ENCODE results near the gene C15orf39.
"Not testable (repeated sequence)": the region's sequence is repeated elsewhere in the genome, so short reads cannot be mapped to it uniquely, and the experiment has no call there.

C15orf39 gene

GRCh38 chr15:75213212-75213767, 11.6 kb downstream of the C15orf39 start:
- no peak for DNase-seq (ENCODE audit: low read depth, low spot score)
- WGBS (ENCODE audit: insufficient coverage, insufficient read length), result no CpG with 5 or more reads among the region's 12 CpGs
- peaks cover 32% of the 10 kb centered on the region for H3K36me3 ChIP-seq (ENCODE audit: control insufficient read depth, insufficient read depth, low read length)
- H3K9me3 ChIP-seq (ENCODE audit: control insufficient read depth, insufficient read depth, low read length), result no peaks in the 10 kb centered on the region
- H3K27me3 ChIP-seq (ENCODE audit: control insufficient read depth, insufficient read depth, low read length), result no peaks in the 10 kb centered on the region
- no peak overlapping the region for H3K27ac ChIP-seq (ENCODE audit: low read length)
- H3K4me1 ChIP-seq (ENCODE audit: control insufficient read depth, insufficient read depth, low read length), result 0 out of 2 replicates have a peak, but pooled peaks cover 2% of the 10 kb centered on the region
- no peak overlapping the region for H3K4me3 ChIP-seq (ENCODE audit: low read length)

- no peak overlapping the region for H3K27ac ChIP-seq (ENCODE audit: low read length)
- WGBS (ENCODE audit: insufficient coverage, insufficient read length), result no CpG with 5 or more reads among the region's 9 CpGs
- no peaks in the 10 kb centered on the region for H3K9me3 ChIP-seq (ENCODE audit: control insufficient read depth, insufficient read depth, low read length)
- H3K4me1 ChIP-seq (ENCODE audit: control insufficient read depth, insufficient read depth, low read length), result 0 out of 2 replicates have a peak, but pooled peaks cover 2% of the 10 kb centered on the region
- H3K27me3 ChIP-seq (ENCODE audit: control insufficient read depth, insufficient read depth, low read length), result no peaks in the 10 kb centered on the region
- H3K4me3 ChIP-seq (ENCODE audit: low read length), result no peak overlapping the region
- peaks cover 27% of the 10 kb centered on the region for H3K36me3 ChIP-seq (ENCODE audit: control insufficient read depth, insufficient read depth, low read length)
- no peak for DNase-seq (ENCODE audit: low read depth, low spot score)
Measured at GRCh38 chr15:75213768-75214221, 12.1 kb downstream of the C15orf39 start.

GRCh38 chr15:75214293-75215096, 12.8 kb downstream of the C15orf39 start:
- WGBS (ENCODE audit: insufficient coverage, insufficient read length), result no CpG with 5 or more reads among the region's 13 CpGs
- no peaks in the 10 kb centered on the region for H3K9me3 ChIP-seq (ENCODE audit: control insufficient read depth, insufficient read depth, low read length)
- H3K36me3 ChIP-seq (ENCODE audit: control insufficient read depth, insufficient read depth, low read length), result peaks cover 25% of the 10 kb centered on the region
- H3K27me3 ChIP-seq (ENCODE audit: control insufficient read depth, insufficient read depth, low read length), result no peaks in the 10 kb centered on the region
- no peak for DNase-seq (ENCODE audit: low read depth, low spot score)
- no peak overlapping the region for H3K4me3 ChIP-seq (ENCODE audit: low read length)
- H3K4me1 ChIP-seq (ENCODE audit: control insufficient read depth, insufficient read depth, low read length), result 0 out of 2 replicates have a peak, but pooled peaks cover 2% of the 10 kb centered on the region
- H3K27ac ChIP-seq (ENCODE audit: low read length), result no peak overlapping the region

GRCh38 chr15:75215107-75216004, 13.7 kb downstream of the C15orf39 start:
- 0 out of 2 replicates have a peak, but pooled peaks cover 2% of the 10 kb centered on the region for H3K4me1 ChIP-seq (ENCODE audit: control insufficient read depth, insufficient read depth, low read length)
- WGBS (ENCODE audit: insufficient coverage, insufficient read length), result no CpG with 5 or more reads among the region's 5 CpGs
- no peaks in the 10 kb centered on the region for H3K27me3 ChIP-seq (ENCODE audit: control insufficient read depth, insufficient read depth, low read length)
- no peak overlapping the region for H3K4me3 ChIP-seq (ENCODE audit: low read length)
- H3K27ac ChIP-seq (ENCODE audit: low read length), result no peak overlapping the region
- DNase-seq (ENCODE audit: low read depth, low spot score), result no peak
- peaks cover 17% of the 10 kb centered on the region for H3K36me3 ChIP-seq (ENCODE audit: control insufficient read depth, insufficient read depth, low read length)
- H3K9me3 ChIP-seq (ENCODE audit: control insufficient read depth, insufficient read depth, low read length), result no peaks in the 10 kb centered on the region

- no peak for DNase-seq (ENCODE audit: low read depth, low spot score)
- Histone ChIP-seq H3K27me3 (ENCODE audit: control insufficient read depth, insufficient read depth, low read length) (no peaks in the 10 kb centered on the region), H3K4me1 (ENCODE audit: control insufficient read depth, insufficient read depth, low read length) (0 out of 2 replicates have a peak, but pooled peaks cover 2% of the 10 kb centered on the region), H3K9me3 (ENCODE audit: control insufficient read depth, insufficient read depth, low read length) (no peaks in the 10 kb centered on the region), H3K27ac (ENCODE audit: low read length) (no peak overlapping the region), H3K36me3 (ENCODE audit: control insufficient read depth, insufficient read depth, low read length) (0 out of 2 replicates have a peak, but pooled peaks cover 1% of the 10 kb centered on the region), H3K4me3 (ENCODE audit: low read length) (no peak overlapping the region)
- no CpG with 5 or more reads among the region's 6 CpGs for WGBS (ENCODE audit: insufficient coverage, insufficient read length)
Measured at GRCh38 chr15:75217012-75217411, 15.3 kb downstream of the C15orf39 start.

- H3K9me3 ChIP-seq (ENCODE audit: control insufficient read depth, insufficient read depth, low read length); H3K27ac ChIP-seq (ENCODE audit: low read length); H3K27me3 ChIP-seq (ENCODE audit: control insufficient read depth, insufficient read depth, low read length); H3K4me3 ChIP-seq (ENCODE audit: low read length); DNase-seq (ENCODE audit: low read depth, low spot score); H3K36me3 ChIP-seq (ENCODE audit: control insufficient read depth, insufficient read depth, low read length); H3K4me1 ChIP-seq (ENCODE audit: control insufficient read depth, insufficient read depth, low read length): not testable (repeated sequence)
- WGBS (ENCODE audit: insufficient coverage, insufficient read length), result no CpG with 5 or more reads among the region's 3 CpGs
Measured at GRCh38 chr15:75217574-75217973, 15.9 kb downstream of the C15orf39 start.

- not testable (repeated sequence) for DNase-seq (ENCODE audit: low read depth, low spot score); H3K4me1 ChIP-seq (ENCODE audit: control insufficient read depth, insufficient read depth, low read length); H3K27me3 ChIP-seq (ENCODE audit: control insufficient read depth, insufficient read depth, low read length); H3K27ac ChIP-seq (ENCODE audit: low read length); H3K4me3 ChIP-seq (ENCODE audit: low read length); H3K9me3 ChIP-seq (ENCODE audit: control insufficient read depth, insufficient read depth, low read length); H3K36me3 ChIP-seq (ENCODE audit: control insufficient read depth, insufficient read depth, low read length)
- no CpG with 5 or more reads among the region's 4 CpGs for WGBS (ENCODE audit: insufficient coverage, insufficient read length)
Measured at GRCh38 chr15:75219507-75219929, 17.8 kb downstream of the C15orf39 start.

GRCh38 chr15:75223688-75224087, 22.0 kb downstream of the C15orf39 start:
- Histone ChIP-seq H3K4me1 (ENCODE audit: control insufficient read depth, insufficient read depth, low read length) (no peaks in the 10 kb centered on the region), H3K4me3 (ENCODE audit: low read length) (no peak overlapping the region), H3K36me3 (ENCODE audit: control insufficient read depth, insufficient read depth, low read length) (no peaks in the 10 kb centered on the region), H3K27me3 (ENCODE audit: control insufficient read depth, insufficient read depth, low read length) (no peaks in the 10 kb centered on the region), H3K9me3 (ENCODE audit: control insufficient read depth, insufficient read depth, low read length) (no peaks in the 10 kb centered on the region), H3K27ac (ENCODE audit: low read length) (no peak overlapping the region)
- no peak for DNase-seq (ENCODE audit: low read depth, low spot score)
- no CpG with 5 or more reads among the region's 6 CpGs for WGBS (ENCODE audit: insufficient coverage, insufficient read length)

GRCh38 chr15:75224281-75224680, 22.6 kb downstream of the C15orf39 start:
- no peak overlapping the region for H3K4me3 ChIP-seq (ENCODE audit: low read length)
- H3K27ac ChIP-seq (ENCODE audit: low read length), result no peak overlapping the region
- no peaks in the 10 kb centered on the region for H3K36me3 ChIP-seq (ENCODE audit: control insufficient read depth, insufficient read depth, low read length)
- H3K4me1 ChIP-seq (ENCODE audit: control insufficient read depth, insufficient read depth, low read length), result no peaks in the 10 kb centered on the region
- no CpG with 5 or more reads among the region's 12 CpGs for WGBS (ENCODE audit: insufficient coverage, insufficient read length)
- H3K27me3 ChIP-seq (ENCODE audit: control insufficient read depth, insufficient read depth, low read length), result no peaks in the 10 kb centered on the region
- H3K9me3 ChIP-seq (ENCODE audit: control insufficient read depth, insufficient read depth, low read length), result no peaks in the 10 kb centered on the region
- DNase-seq (ENCODE audit: low read depth, low spot score), result no peak
